Astrocyte of the spinal cord (primary cell): Measurements from ENCODE around the gene RNF141.

Source experiments
- DNase-seq: peaks from one replicate; pipeline ENCODE4 v3.0.0; 2011; ENCODE audit warnings: low read depth, low spot score
- H3K4me3 ChIP-seq: 2 replicates; pipeline ENCODE4 v1.5.1; 2011; ENCODE audit warnings: low read depth, mild to moderate bottlenecking, low read length, moderate library complexity
- CTCF ChIP-seq: IDR thresholded peaks from 2 replicates; pipeline ENCODE4 v1.5.1; 2012; ENCODE audit warnings: low read depth, mild to moderate bottlenecking, low read length, inconsistent platforms
- in situ Hi-C: cut with HindIII; loops from 2 replicates; pipeline ENCODE4 v1.10.0; 2017; ENCODE audit warnings: low sequenced_read_pairs

Gene RNF141

GRCh38 chr11:10481560-10482349 is 59.2 kb downstream of the RNF141 start:
- in situ Hi-C loops: no loop called here
- H3K4me3 ChIP-seq: no peak overlapping the region
- TF ChIP-seq CTCF: no peak
- no peak for DNase-seq

- no peak for TF ChIP-seq CTCF
- no peak for DNase-seq
- in situ Hi-C loops: no loop called here
- H3K4me3 ChIP-seq: no peak overlapping the region
These were observed 60.2 kb downstream of the RNF141 start for GRCh38 chr11:10480760-10481159.

- in situ Hi-C loops: no loop called here
- H3K4me3 ChIP-seq: no peak overlapping the region
These were observed 61.0 kb downstream of the RNF141 start for GRCh38 chr11:10480026-10480425.

GRCh38 chr11:10478574-10479550 is 62.1 kb downstream of the RNF141 start:
- no peak for TF ChIP-seq CTCF
- no peak overlapping the region for H3K4me3 ChIP-seq
- in situ Hi-C loops: no loop called here
- DNase-seq: no peak

More at GRCh38 chr11:10480026-10480425, 61.0 kb downstream of the RNF141 start:
- TF ChIP-seq CTCF: no peak
- no peak for DNase-seq

GRCh38 chr11:10478066-10478465 is 62.9 kb downstream of the RNF141 start:
- TF ChIP-seq CTCF: no peak
- no peak overlapping the region for H3K4me3 ChIP-seq
- in situ Hi-C loops: no loop called here

GRCh38 chr11:10477690-10478046 is 63.3 kb downstream of the RNF141 start:
- no peak for DNase-seq
- no peak overlapping the region for H3K4me3 ChIP-seq
- in situ Hi-C loops: no loop called here
- TF ChIP-seq CTCF: no peak

More at GRCh38 chr11:10478066-10478465, 62.9 kb downstream of the RNF141 start:
- DNase-seq: no peak
